ENCODE results near the gene CEP112.
"Not testable (repeated sequence)": the region's sequence is repeated elsewhere in the genome, so short reads cannot be mapped to it uniquely, and the experiment has no call there.

Gene CEP112

DNA sequence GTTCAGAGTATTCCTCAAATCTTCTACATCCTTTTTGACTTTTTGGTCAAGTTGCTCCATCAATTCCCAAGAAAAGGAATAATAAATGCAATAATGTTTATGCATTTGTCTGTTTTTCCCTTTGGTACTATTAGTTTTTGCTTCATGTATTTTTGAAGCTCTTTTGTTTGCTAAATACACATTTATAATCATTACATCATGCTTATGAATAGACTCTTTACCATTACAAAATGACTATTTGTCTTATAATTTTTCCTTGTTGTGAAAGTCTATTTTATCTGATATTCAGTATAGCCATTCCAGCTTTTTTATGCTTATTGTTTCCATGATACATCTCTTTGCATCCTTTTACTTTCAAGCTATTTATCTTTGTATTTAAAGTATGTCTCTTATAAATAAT, 41.2 kb downstream of the CEP112 start:
- no peak for DNase-seq

DNA sequence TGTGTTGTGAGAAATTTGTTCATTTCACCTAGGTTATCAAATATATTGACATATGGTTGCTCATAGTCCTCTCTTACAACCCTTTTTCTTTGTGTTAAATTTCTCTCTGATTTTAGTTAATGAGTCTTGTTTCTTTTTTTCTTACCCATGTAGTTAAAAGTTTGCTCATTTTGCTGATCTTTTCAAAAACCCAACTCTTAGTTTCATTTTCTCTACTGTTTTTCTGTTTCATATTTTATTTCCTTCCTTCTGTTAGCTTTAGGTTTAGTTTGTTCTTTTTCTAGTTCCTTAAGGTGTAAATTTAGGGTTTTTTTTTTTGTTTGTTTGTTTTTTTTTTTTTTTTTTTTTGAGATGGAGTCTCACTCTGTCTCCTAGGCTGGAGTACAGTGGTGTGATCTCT, 42.4 kb downstream of the CEP112 start:
- DNase-seq, result no peak

DNA sequence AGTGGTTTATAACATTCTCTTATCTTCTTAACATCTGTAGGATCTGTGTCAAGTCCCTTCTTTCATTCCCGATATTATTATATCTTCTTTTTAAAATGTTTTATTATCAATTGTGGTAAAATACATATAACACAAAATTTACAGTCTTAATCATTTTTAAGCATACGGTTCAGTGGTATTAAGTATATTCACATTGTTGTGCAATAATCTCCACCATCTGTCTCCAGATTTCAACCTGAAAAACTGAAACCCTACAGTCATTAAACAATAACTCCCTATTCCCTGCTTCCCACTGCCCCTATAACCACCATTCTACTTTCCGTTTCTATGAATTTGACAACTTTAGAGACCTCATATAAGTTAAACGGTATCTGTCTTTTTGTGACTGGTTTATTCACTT, 45.5 kb downstream of the CEP112 start:
- DNase-seq, result no peak

DNA sequence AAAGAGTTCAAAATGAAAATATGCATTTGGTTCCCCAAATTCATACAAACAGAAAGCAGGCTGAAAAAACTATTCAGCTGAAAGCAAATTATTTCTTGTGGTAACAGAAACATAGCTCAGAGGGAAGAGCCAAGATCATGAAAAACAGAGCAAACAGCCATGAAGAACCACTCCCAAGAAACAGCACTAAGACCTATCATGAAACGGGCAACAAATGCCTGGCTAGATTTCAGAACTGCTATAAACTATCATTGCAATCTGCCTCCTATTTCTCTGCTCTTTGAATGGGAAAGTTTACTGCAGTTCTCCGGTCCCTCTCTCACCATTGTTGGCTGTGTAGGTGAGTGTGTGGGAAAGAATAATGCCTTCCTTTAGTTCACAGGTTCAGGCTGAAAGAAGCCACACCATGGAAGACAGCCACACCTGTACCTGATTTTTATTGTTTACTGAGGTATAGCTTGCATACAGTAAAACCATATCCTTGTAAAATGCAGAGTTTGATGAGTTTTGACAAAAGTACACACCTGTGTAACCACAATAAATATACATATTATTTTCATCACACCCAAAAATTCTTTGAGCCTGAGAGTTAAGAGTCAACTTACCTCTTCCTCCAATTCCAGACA, 48.2 kb downstream of the CEP112 start:
- DNase-seq, result no peak

DNA sequence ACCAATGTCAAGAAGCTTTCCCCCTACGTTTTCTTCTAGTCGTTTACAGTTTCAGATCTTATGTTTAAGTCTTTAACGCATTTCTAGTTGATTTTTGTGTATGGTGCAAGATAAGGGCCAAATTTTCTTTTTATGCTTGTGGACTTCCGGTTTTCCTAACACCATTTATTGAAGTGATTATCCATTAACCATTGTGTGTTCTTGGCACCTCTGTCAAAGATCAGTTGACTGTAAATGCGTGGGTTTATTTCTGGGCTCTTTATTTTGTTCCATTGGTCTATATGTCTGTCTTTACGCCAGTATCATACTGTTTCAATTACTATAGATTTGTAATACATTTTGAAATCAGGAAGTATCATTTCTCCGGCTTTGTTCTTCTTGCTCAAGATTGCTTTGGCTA, 49.5 kb downstream of the CEP112 start:
- no peak for DNase-seq

DNA sequence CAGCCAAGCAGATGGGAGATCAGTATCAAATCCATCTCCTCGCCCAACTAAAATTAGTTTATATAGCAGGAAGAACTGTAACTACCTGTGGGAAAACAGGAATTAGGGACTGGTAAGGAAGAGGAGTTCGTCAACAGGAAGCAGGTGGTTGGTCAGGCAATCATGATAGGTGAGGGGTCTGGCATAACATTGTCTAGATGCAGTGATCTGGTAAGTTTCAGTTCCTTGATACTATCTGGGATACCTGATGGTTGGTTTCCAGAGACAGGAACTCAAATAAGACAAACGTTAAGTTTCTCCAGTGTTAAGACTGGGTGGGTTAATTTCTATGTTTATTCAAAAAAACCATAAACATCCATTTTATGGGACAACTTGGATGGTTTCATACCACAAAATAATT, 53.8 kb downstream of the CEP112 start:
- DNase-seq, result no peak

DNA sequence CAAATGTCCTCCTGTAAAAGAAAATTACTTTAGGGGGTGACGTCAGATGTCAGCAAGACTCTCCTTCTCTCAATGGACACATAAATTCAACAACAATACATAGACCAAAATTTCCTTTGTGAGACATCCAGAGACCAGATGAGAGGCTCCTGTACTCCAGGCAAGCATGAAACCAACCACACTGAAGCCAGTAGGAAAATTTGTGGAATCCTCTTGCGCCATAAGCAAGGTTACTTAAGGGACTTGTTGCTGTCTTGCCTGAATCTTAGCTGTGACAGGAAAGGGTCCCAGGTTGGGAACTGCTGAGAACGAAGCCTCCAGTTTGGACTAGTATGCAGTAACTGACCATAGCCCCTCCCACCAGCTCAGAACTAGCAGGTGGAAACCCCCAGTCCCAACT, 56.0 kb downstream of the CEP112 start:
- DNase-seq, result no peak

GRCh38 chr17:66135219-66135618, 56.7 kb downstream of the CEP112 start:
- DNase-seq, result no peak

- DNase-seq, result no peak
These were observed 62.2 kb downstream of the CEP112 start for GRCh38 chr17:66129759-66130158.

GRCh38 chr17:66126231-66126630, 65.7 kb downstream of the CEP112 start:
- no peak for DNase-seq

DNA sequence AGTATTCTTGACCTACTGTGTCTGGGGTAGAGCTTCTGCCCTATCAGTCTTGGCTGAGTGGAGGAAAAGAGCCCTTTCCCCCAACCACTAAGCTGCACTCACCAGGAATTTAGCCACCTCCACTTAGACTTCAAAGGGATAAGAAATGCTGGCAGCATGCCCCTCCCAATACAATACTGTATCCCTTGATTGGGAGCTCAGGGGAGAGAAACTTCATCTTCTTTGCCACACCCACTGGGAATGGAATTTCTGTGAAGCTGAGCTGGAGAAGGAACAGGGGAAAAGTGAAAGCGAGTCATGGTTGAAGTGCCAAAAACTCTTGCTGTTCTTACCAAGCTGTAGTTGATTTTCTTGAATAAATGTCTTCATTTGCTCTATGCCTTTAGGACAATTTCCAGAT, 68.8 kb downstream of the CEP112 start:
- DNase-seq, result no peak

DNA sequence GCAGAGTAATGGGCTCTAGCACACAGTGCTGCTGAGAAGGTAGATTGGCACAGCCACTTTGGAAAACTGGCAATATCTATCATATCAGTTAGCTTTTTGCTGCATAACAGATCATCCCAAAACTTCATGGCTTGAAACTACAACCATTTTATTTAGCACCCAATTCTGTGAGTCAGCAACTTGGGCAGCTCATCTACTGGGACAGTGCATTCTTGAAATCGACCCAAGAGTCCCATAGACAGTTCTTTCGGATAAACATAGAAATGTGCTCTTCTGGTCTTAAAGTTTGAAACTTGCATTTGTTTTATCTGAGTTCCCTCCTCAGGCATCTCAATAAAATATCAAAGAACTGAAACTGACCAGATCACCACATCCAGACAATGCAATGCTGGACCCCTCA, 76.7 kb downstream of the CEP112 start:
- no peak for DNase-seq

DNA sequence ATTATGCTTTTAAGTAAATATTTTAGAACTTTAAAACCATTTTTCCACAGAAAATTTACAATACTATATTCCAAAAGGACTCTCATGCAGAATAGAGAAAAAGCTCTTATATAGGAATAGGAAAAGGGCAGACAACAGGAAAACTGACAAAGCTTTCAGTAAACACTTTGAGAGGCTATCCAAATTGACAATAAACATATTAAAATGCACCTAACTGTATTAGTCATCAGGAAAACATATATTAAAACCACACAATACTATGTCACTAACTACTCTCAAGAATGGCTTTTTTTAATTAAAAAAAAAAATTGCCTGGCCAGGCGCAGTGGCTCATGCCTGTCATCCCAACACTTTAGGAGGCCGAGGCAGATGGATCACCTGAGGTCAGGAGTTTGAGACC, 77.3 kb downstream of the CEP112 start:
- DNase-seq, result no peak

DNA sequence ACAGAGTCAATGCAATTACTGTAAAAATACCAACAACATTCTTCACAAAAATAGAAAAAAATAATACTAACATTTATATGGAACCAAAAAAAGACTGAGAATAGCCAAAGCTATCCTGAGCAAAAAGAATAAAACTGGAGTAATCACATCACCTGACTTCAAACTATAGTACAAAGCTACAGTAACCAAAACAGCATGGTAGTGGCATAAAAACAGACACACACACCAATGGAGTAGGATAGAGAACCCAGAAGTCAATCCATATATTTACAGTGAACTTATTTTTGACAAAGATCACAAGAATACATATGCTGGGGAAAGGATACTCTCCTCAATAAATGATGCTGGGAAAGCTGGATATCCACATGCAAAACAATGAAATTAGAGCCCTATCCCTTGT, 84.2 kb downstream of the CEP112 start:
- no peak for DNase-seq

- no peak for DNase-seq
These were observed 93.9 kb downstream of the CEP112 start for GRCh38 chr17:66098040-66098439.

- DNase-seq, result no peak
These were observed 97.2 kb downstream of the CEP112 start for GRCh38 chr17:66094727-66095126.

DNA sequence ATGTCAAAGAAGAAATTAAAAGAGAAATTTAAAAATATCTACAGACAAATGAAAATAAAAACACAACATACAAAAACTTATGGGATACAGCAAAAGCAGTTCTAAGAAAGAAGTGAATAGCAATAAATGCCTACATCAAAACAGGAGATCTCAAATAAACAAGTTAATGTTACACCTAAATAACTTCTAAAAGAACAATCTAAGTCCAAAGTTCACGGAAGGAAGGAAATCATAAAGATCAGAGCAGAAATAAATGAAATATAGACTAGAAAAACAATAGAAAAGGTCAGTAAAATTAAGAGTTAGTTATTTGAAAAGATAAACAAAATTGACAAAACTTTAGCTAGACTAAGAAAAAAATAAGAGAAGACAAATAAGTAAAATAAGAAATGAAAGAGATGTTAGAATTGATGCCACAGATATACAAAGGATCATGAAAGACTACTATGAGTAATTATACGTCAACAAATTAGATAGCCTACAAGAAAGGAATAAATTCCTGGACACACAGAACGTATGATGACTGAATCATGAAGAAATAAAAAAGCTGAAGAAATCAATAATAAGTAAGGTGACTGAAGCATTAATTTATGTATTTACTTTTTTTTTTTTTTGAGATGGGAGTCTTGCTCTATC, 100.4 kb downstream of the CEP112 start:
- no peak for DNase-seq

GRCh38 chr17:66089764-66090163, 102.2 kb downstream of the CEP112 start:
- no peak for DNase-seq

DNA sequence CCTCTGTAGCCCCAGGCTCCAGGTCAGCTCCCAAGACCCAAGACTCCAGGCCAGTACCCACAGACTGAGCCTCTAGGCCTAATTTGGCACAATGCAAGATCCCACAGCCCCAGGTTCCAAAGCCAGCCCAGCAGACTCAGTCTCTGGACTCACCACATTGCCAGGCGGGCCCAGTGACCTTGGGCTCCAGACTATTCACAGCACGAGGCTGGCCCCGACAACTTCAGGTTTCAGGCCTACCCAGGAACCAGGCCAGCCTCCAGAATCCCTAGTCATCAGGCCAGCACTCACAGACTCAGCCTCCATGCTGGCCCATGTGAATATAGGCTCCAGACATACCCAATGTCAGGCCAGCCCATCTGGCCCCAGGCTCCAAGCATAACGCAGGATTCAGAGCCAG, 103.8 kb downstream of the CEP112 start:
- DNase-seq, result no peak

DNA sequence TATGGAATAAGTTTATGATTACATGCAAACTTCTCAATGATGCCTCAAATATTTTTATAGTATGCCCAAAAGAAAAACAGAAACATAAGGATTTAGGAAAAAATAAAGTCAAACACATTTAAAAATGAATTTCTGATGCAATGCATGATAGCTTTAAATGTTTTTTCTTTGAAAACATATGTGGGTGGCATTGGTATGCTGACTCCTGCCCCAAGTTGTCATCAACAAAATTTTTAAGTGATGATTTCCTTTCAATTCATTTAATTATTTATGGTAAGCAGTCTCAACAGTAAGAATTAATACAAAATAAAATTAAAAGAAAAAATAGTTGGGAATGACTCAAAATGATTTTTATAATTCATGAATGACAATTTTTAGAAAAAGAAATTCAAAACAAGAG, 104.9 kb downstream of the CEP112 start:
- no peak for DNase-seq

DNA sequence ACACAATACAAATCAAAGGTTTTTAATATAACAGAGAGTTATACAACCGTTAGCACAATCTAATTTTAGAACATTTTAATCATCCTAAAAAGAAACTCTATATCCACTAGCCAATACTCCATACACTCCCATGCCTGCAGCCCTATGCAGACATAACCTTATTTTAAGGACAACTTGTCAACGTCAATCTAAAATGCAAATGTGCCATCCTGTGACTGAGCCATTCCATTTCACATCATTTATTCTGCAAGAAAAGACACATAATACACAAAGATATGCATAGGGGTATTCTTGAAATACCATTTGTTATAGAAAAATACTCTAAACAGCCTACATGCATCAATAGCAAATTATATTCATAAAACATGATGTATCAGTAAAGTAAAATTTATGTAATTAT, 106.7 kb downstream of the CEP112 start:
- DNase-seq, result no peak

GRCh38 chr17:66080670-66081069, 111.3 kb downstream of the CEP112 start:
- not testable (repeated sequence) for DNase-seq

DNA sequence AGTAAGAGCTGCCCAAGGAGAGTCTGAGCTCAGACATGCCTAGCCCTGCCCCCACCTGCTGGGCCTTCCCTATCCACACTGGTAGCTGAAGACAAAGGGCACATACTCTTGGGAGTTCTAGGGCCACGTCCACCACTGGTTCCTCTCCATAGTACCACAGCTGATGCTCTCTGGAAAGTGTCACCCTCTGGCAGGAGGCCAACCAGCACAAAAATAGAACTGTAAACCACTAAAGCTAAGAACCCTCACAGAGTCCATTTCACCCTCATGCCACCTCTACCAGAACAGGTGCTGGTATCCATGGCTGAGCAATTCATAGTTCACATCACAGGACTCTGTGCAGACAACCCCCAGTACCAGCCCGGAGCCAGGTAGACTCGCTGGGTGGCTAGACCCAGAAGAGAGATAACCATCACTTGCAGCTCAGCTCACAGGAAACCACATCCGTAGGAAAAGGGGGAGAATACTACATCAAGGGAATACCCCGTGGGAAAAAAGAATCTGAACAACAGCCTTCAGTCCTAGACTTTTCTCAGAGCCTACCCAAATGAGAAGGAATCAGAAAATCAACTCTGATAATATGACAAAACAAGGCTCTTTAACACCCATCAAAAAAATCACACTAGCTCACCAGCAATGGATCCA, 115.3 kb downstream of the CEP112 start:
- DNase-seq, result no peak

GRCh38 chr17:66073384-66073783, 118.5 kb downstream of the CEP112 start:
- no peak for DNase-seq

DNA sequence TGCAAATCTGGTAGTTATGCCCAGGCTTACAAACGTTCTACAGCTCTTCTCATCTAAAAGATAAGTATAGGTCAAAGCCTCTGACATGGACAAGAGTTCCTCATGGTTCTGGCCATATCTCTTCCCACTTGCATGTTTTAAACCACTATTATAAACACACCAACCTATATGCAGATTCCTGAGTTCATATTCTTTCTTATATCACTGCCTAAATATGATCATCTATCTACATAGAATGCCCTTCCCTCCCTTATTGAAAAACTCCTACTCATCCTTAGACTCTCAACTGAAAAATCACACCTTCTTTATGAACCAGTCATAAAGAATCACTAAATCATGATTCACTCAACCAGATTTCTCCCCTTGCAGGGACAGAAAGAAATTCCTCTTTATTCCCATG, 128.2 kb downstream of the CEP112 start:
- DNase-seq, result no peak

Data from activated CD4-positive, alpha-beta T cell treated with anti-CD3 and anti-CD28 coated beads, Interleukin-10, Interleukin-2, amounts not matched to agents 100 ng/mL and 50 ng/mL, durations not matched to agents 16 hours and 8 hours (primary cell).